Measurements from ENCODE around the gene LTBP1.

The LTBP1 gene

DNA sequence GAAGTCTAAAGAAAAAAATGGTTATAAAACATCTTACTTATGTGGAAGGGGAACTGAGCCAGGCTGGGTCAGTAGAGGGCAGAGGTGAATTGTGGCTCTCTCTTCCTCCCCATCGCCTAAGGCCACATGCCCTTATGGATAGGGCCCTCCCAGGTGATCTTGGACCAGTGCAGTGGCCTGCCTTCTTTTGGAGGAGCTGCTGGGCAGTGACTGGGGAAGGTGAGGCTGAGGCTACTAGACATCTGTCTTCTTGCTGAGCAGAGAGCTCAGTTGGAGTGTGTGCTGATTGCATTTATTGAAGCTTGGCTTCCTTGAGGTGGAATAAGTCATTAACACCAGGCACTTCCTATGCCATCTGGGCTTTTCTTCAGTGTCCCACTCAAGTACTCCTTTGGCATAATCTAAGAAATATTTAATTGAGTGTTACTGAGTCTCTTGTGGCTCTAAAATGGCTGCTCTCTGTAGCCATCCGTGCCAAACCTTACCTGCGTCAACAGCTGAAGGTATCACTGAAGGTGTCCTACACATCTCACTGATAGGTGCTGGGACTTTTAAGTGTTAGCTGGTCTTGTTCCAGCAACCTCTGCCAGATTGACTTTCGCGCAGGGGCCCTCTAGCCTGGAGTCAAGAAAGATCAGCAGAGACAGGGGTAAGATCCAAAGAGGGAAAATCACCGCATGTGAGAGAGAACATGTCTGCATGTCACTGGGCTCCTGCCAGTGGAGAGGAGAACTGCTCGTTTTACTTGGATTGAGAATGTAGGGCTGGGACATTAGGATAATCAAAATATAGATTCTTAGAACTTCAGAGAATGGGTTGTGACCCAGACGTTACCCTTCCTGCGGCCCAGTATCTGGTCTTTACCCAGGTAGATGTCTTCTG is 256.1 kb downstream of the LTBP1 start:
- DNase-seq (ENCODE audit: low read depth in 2 of 2), result no peak

DNA sequence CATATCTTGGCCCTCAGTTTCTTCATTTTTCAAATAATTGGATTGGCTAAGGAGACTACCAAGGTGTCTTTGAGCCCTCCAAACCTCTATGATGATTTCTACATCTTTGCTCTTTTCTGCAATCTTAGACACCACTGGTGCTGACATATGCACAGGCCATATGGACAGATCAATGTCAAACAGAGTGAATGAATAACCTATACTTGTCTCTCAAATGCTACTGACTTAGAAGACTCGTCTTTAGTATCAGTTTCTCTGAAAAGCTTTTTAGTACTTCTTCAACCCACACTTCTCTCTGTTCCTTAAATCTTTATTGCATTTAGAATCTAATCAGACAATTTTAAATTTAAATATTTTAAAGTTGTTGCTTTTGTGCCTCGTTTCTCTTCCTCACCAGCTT is 258.2 kb downstream of the LTBP1 start:
- no peak for DNase-seq (ENCODE audit: low read depth in 2 of 2)

DNA sequence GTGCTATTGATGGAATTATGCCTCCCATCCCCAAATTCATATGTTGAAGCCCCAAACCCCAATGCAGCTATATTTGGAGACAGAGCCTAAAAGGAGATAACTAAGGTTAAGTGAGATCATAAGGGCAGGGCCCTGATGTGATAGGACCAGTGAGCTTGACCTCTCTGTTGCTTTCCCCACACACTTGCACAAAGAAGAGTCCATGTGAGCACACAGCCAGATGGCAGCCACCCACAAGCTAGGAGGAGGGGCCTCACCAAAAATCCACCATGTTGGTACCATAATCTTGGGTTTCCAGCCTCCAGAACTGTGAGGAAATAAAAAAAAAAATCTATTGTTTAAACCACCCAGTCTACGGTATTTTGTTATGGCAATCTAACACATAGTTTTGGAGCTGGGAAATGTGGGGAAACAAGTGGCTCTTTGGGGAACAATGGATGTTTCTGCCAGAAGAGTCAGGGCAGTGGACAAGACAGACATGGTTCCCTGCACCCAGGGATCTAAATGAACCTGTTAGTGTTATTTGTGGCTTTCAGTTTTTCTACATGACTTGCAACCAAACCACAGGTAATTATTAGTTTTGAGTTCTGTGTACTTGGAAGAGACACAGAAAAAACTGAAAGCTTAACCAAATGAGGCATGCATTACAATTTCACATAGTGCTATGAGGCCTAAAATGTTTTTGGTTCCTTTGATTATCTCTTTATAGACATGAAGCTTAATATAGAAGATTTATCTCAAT is 259.1 kb downstream of the LTBP1 start:
- DNase-seq (ENCODE audit: low read depth in 2 of 2), result no peak

DNA sequence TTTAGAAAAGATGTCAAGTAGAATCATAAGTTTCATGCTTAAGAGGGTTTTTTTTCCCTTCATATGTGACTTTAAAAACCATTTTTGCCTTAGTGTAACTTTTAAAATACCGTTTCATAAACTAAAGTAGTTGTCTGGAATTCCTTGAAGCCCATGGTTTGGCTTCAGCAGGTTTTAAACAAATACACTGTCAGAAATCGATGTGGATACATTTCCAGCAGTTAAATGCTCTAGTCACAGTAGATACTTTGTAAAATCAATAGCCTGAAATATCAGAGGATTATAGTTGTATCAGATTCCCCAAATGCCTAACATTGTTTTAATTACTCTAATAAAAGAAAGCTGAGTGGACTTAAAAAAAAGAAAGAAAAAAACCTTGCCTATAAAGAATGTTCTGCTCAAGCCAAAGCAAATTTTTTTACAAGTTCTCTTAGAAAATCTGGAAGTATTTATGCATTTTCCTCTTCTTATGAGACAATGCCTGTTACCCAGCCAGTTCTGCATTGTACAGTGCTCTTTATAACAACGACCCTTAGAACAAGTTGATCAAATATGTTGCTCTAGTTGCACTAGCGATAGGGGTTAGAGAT is 260.5 kb downstream of the LTBP1 start:
- DNase-seq (ENCODE audit: low read depth in 2 of 2), result no peak

DNA sequence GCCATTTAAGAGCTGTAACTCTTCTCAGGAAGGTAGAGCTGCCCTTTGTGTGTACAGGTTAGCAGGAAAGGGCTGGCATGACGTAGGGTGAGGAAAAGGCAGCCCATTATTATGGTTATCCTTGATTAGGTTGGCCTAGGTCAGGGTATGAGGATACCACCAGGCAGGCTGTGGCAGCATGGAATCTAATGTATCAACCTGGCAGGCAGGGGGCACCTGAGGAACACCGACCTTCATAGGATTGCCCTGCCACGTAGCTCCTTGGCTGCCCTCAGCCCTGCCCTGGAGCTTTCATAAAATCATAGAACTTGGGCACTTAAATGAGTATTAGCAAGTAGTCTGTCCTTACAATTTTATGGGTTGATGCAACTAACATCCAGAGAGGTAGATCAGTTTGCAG is 261.6 kb downstream of the LTBP1 start:
- DNase-seq (ENCODE audit: low read depth in 2 of 2), result peak in 1 of 2 donors; percentile 1

DNA sequence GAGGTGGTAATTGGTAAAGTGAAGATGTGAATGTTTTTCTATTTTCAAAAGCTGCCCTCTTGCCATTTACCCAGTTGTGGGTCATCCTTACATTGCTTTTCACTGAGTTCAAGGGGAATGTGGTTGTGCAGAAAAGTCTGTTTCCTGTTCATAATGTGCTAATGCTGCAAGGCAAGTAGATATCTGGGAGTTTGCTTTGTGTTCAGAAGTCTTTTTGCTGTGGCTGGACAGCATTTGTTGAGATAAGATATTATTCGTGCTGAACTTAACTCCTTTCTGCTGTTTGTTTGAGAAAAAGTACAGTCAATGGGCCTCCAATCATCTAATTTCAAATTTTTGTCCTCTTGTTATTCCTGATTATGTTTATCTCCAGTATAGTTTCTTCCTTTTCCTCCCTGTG is 263.2 kb downstream of the LTBP1 start:
- DNase-seq (ENCODE audit: low read depth in 2 of 2), result no peak

DNA sequence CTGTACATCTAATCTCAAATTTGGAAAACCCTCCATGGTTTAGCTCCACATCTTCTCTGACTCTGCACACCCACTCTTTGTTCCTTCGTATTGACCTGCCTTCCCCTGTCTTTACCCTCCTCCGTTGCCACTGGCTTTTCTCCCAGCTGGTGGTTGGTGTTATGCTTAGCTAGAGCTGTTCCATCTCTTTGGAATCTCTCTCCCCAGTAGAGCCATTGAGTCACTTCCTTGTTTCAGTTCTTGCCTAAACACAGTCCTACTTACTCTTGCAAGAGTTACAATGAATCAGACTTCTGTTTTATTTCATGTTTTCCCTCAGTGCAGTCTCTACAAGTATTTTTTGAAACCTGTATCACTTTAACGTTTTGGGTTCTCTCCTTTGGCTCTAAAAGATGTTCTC is 263.9 kb downstream of the LTBP1 start:
- no peak for DNase-seq (ENCODE audit: low read depth in 2 of 2)

DNA sequence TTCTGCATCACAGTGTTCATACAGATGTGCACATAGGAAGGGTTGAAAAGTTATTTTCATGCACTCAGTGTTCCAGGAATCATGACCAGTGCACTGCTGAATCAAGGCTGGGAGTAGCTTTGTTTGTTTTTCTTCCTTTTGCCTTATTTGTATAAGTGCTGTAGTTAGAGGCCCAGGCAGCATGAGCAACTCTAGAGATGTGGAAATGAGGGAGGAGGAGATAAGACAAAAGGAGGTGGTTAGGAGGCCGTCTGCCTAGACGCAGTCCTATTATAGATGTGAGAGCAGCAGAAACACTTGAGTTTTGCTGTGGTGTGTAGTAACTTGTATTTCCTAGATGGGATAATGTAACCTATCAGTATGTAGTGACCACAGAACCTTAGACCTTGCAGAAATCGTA is 265.4 kb downstream of the LTBP1 start:
- no peak for DNase-seq (ENCODE audit: low read depth in 2 of 2)

DNA sequence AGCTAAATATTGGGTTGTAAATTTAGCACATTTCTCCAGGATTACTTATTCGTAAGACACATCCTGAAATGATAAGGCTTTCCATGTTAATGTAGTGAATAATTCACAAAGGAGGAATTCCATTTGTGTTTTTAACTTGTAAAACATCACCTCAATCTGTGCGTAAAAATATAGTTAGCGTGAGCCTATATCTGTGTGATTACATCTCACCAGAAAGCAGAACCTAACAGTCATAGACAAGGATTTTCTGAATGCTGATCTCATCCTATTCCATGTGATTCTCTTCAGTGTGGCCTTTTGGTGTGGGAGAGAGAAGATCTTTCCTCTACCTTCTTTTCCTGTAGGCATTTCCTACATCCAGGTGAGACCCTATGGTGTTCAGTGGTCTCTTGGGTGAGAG is 266.5 kb downstream of the LTBP1 start:
- no peak for DNase-seq (ENCODE audit: low read depth in 2 of 2)

DNA sequence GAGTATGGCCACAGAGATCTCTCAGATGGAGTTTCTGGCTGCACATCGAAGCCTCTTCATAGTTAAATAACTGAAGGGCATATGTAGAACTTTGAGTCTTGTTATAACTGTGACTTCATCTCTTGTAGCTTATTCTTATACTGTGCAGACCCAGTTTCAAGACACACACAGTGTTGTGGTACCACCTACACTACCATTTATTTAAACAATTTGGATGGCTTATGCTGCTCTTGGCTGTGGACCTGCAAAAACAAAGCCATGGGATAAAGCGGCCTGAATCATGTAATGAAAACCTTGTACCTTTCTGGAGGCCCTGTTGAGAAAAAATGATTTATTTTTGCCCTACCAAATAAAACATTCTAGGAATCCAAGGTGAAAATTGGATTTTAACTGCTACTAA is 266.9 kb downstream of the LTBP1 start:
- no peak for DNase-seq (ENCODE audit: low read depth in 2 of 2)

DNA sequence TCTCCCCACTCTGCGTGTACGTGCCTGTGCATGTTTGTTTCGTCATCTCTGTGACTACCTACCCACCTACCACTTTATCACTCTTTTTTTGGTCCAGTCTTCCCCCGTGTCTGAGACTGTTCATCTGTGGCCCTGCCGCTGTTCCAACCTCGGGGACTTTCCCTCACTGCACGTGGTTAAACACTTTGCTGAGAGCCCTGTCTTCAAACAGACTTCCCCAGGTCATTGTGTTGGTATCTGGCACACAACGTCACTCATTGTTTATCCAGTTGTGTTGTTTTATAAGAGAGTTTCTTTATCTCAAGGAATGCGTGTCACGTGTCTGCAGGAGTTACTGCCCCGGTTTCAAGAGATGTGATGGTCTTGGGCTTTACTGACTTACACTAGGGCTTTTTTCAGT is 267.7 kb downstream of the LTBP1 start:
- no peak for DNase-seq (ENCODE audit: low read depth in 2 of 2)

DNA sequence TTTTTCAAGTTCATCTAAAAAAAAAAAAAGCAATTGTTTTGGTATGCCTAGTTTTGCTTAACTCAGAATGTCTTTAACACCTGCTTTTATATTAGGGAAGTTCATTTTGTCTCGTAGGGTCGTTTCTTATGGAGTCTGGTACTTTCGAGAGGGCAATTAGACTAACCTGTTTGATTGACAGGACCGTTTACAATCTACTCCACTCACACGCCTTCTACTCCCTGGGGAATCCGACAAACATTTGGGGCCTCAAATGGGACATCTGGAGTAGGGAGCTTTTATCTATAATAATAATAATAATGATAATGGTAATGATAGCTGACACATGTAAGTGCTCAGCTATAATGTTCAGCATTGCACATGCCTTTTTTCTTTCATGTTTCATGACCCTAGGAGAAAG is 268.1 kb downstream of the LTBP1 start:
- no peak for DNase-seq (ENCODE audit: low read depth in 2 of 2)

DNA sequence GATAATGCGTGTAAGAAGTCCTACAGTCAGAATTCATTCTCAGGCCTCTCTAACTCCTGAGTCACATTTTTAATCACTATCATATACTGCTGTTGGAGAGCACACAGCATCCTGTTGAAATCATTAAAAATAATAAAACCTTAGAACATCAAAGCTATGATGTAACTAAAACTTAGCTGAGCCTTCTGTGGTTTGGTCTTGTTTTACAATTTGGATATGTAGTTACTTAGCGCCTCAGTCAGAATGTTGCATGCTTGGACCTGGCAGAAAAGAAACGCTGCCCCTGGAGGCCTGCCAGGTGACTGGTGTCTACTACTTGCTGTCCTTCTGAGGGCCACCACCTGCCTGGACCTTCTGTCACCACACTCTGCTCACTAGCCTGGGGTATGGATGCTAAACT is 268.5 kb downstream of the LTBP1 start:
- no peak for DNase-seq (ENCODE audit: low read depth in 2 of 2)

DNA sequence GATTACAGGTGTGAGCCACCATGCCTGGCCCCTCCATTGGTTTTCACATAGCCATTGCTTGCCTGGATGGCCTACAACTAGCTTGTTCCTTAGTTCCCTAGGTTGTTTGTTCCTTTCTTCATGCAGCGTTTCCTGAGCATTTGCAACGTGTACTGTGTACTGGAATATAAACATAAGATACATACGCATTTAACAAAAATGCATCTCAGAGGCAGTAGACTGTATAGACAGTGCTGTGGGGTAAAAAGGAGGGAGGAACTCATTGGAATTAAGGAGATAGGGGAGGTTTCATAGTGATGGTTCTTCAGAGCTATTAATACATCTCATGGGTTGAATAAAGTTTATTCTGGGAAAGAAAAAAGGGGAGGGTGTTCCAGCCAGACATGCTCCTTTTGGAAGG is 269.2 kb downstream of the LTBP1 start:
- DNase-seq (ENCODE audit: low read depth in 2 of 2), result no peak

DNA sequence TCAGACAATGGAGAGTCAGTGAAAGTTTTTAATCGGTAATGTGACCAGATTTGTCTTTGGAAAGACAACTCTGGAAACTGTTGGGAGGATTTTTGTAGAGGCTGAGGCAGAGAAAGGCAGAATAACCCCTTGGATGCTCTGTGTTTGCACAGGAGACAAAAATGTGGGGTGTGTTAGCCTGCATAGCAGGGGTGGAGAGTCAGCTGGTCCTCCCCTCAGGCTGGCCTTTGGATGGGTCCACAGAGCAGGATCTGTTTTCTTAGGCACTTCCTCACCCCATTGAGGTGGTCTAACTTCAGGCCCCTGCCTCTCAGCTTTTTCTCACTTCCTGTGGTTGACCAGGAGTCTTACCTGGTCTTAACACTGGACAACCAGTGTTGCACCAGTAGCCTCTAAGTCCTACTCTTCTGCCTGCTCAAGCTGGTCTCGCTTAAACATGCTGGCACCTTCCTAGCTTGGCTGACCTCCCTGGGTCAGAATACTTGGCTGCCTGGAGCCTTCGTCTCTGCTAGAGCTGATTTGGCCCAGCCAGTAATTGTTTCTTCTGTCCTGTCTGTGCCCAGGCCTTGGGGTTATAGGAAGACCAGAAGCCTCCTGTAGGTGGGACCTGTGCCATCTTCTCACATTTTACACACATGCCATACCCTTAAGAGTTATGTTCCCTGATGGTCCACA is 269.9 kb downstream of the LTBP1 start:
- no peak for DNase-seq (ENCODE audit: low read depth in 2 of 2)

DNA sequence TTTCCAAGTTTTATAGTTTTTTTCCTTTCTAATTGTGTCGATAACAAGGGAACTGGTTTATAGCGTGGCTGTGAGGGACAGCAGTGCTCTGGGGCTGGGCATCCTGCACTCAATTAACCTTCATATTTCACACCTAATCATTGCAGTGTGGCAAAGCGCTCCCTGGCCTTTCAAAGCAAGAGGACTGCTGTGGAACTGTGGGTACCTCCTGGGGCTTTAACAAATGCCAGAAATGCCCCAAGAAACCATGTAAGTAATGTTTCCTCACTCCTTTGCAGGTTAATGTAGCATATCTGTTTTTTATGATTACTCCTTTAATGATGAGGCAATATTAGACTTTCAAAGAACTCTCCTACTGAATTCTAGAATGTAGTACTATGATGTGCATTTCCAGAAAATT is 270.7 kb downstream of the LTBP1 start:
- DNase-seq (ENCODE audit: low read depth in 2 of 2), result no peak

DNA sequence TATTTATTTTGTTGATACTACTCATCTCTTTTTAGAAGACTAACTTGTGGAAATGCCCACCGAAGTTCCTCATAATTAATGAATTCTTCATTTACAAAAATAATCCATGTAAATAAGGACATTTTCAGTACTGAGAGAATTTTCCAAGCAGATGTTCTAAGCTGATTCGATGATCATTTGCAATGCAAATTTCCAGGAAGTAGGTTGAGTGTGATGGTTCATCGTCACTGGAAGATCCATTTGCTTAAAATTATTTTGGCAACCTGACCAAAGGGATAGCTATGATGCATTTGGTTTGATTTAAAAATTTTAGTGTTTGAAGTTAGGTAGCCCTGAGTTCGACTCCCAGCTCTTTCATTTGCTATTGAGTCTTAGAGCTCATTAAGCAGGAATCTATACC is 272.4 kb downstream of the LTBP1 start:
- DNase-seq (ENCODE audit: low read depth in 2 of 2), result no peak

DNA sequence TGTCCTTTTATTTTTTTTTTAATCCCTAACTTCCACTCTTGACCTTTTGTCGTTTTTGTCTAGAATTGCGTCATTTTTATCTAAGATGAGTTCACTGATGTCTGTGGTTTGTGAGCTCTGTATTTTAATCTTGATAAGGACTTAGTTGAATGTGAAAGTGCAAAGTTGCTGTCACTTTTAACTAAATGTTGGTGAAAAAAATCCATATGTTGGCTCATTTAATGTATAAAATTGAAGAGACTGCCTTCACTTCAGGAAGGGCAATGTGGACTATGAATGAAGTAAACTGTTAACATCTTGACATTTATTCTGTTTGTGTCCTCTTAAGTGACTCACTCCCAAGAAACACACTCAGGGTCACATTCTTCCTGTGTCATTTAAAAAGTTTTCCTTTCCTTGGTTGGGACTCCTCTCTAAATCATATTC is 273.1 kb downstream of the LTBP1 start:
- DNase-seq (ENCODE audit: low read depth in 2 of 2), result no peak

DNA sequence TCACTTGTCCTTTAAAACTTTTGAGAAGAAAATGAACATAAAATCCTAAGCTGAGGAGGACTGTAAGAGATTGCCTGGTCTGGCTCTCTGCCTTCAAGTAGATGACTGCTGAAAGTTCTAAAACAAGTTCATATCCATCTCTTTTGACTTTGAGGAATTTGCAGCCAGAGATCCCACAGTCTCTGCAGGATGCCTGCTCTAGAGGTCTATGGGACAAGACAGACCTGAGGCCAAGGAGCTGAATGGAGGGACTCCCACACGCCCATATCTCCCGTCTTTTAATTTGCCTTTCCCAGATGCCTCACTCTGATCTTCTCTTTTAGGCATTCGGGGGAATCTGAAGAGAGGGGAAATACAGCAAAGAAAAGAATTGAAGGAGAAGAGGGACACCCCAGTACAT is 273.8 kb downstream of the LTBP1 start:
- DNase-seq (ENCODE audit: low read depth in 2 of 2), result no peak

DNA sequence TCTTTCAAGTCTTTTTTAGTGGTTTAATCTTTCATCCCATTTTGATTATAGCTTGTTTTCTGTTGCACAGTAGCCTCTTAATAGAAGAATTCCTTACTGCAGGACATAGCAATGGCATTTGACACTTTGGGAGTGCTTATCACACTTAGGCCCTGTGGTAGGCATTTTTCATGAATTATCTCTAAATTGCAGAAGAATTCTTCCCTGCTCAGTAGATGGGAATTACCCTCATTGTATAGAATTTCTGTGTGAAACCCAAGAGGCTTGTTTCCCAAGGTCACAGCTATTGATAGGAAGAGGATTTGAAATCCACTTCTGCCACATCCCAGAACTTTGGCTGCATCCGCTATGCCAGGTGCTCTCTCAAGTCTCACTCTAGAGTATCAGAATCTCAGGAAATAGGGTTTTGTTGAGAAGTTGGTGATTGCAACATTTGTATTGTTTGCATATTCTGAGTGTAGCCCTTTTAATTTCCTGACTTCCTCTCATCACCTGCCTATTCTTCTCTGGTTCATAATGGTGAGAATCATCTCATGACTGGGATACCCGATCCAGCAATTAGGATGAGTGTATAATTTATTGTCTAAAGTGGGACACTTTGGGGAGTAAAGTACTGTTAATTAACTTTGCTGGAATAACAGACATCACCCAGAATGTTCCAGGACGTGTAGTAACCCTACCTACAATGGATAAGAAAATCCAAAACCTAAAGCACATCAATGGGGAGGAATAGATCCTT is 274.5 kb downstream of the LTBP1 start:
- no peak for DNase-seq (ENCODE audit: low read depth in 2 of 2)

DNA sequence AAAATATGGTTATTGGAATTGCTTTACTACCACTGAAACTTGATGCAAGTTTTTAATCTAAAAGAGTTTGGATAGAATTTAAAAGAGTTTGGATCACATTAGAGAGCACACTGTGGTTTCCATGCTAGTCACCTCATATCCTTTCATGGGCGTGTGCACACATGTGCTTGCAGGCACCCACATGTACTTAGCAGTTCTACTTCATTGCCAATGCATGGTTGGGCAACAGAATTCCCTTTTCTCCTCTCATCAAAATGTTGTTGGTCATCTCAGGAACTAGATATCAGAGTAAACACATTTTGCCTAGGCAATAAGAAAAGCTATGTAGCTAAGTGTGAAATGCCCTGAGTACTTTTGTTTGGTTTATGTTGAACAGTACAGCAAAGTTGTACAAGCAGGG is 275.6 kb downstream of the LTBP1 start:
- DNase-seq (ENCODE audit: low read depth in 2 of 2), result no peak

DNA sequence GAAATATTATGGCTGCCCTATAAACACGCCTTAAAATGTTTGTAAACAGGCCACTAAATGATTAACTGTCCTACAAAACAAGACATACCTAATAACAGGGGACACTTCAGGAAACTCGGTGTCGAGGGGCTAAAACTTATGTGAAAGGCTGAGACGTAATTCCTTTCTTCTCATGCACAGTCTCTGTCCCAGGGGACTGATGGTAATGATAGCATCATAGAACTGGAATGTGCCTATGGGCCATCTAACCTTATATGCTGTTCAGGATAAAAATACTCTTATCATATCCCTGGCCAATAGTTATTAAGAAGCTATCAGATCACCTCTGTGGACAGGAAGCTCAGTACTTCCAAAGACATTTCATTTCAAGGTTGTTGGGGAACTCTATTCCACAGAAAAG is 277.1 kb downstream of the LTBP1 start:
- DNase-seq (ENCODE audit: low read depth in 2 of 2), result no peak

Data from stimulated activated CD4-positive, alpha-beta T cell treated with anti-CD3 and anti-CD28 coated beads, Interleukin-1b, Interleukin-23, amount 100 ng/mL, for 4 hours (primary cell).